Gastroesophageal sphincter (tissue), 3 donors: ENCODE data around the gene PORCN.

ENCODE experiments used
- CTCF ChIP-seq, 4 experiments: fragments of 200-600 bp in 2 of 4; fragments of 450-650 bp in 2 of 4; sonication (generic) in 1 of 4; IDR thresholded peaks; one replicate each; pipeline ENCODE4 v1.5.1; 2017 to 2019; ENCODE audit warnings: antibody characterized with exemption in 4 of 4, mild to moderate bottlenecking in 2 of 4, moderate library complexity in 2 of 4
- POLR2A ChIP-seq, 2 donors: fragments of 450-650 bp; IDR thresholded peaks; one replicate each; pipeline ENCODE4 v1.6.1; 2017; ENCODE audit warnings: antibody characterized with exemption in 2 of 2, mild to moderate bottlenecking in 2 of 2, moderate library complexity in 1 of 2

GRCh38 chrX:48516285-48516684 lies 7.5 kb downstream of the PORCN start:
- TF ChIP-seq CTCF (IDR thresholded peaks at IDR 0.05) (no peak), POLR2A (IDR thresholded peaks at IDR 0.05) (no peak)
